H1 (cell line): Measurements from ENCODE around the gene CC2D1B. TPM values are rescaled to one million over a fixed set of nuclear protein-coding genes. Genes with fewer than 3 reads are reported as not detected.

ENCODE experiments used
- CTCF ChIA-PET: fragments of 300-600 bp; sonication (Branson Sonifier 250); formaldehyde crosslinking; loops from one replicate; lab custom pipeline; 2021; ENCODE audit not compliant: partially characterized antibody; lab: Charles Lee
- POLR2A ChIA-PET: fragments of 300-600 bp; sonication (Branson Sonifier 250); formaldehyde crosslinking; loops from one replicate; lab custom pipeline; 2021; ENCODE audit warnings: inconsistent platforms; ENCODE audit not compliant: partially characterized antibody; lab: Charles Lee
- DNase-seq, 2 experiments: peaks; one replicate each; pipeline versions ENCODE4 v3.0.0 to v3.0.0-alpha.2; 2010 to 2022; ENCODE audit warnings: low spot score in 2 of 2, low read depth in 1 of 2, mixed read lengths in 1 of 2
- FAIRE-seq: peaks from 2 replicates; lab custom pipeline; 2011; peaks lifted over from hg19 to GRCh38; lab: Jason Lieb, UNC
- H2AFZ ChIP-seq: 2 replicates; pipeline ENCODE4 v1.8.1; 2012; ENCODE audit warnings: low read length, inconsistent platforms
- H2AK5ac ChIP-seq: 2 replicates; pipeline ENCODE4 v1.6.1; 2013; ENCODE audit warnings: low read depth, low read length
- H2BK120ac ChIP-seq: replicated peaks from 2 replicates; pipeline ENCODE3; 2013; ENCODE audit warnings: low read depth, low read length, inconsistent platforms
- H2BK12ac ChIP-seq: 2 replicates; pipeline ENCODE4 v1.6.1; 2013; ENCODE audit warnings: low read depth, low read length
- H2BK15ac ChIP-seq: 2 replicates; pipeline ENCODE4 v1.6.1; 2013; ENCODE audit warnings: low read length
- H2BK20ac ChIP-seq: 2 replicates; pipeline ENCODE4 v1.6.1; 2013; ENCODE audit warnings: low read length
- H2BK5ac ChIP-seq: 2 replicates; pipeline ENCODE4 v1.6.1; 2013; ENCODE audit warnings: low read depth, low read length
- H3K14ac ChIP-seq: 2 replicates; pipeline ENCODE4 v1.6.1; 2013; ENCODE audit warnings: inconsistent platforms; ENCODE audit not compliant: insufficient read length
- H3K18ac ChIP-seq: 2 replicates; pipeline ENCODE4 v1.6.1; 2013; ENCODE audit warnings: low read length; ENCODE audit errors: extremely low read depth
- H3K23ac ChIP-seq: 2 replicates; pipeline ENCODE4 v1.6.1; 2013; ENCODE audit warnings: inconsistent platforms; ENCODE audit not compliant: insufficient read length
- H3K23me2 ChIP-seq: 2 replicates; pipeline ENCODE4 v1.6.1; 2013; ENCODE audit warnings: low read depth, low read length
- H3K27ac ChIP-seq: 2 replicates; pipeline ENCODE4 v1.6.1; 2011; ENCODE audit warnings: low read depth, low read length, inconsistent platforms
- H3K27me3 ChIP-seq, 4 experiments: replicated peaks in 1 of 4; 1 replicate in 1 of 4; 2 replicates in 3 of 4; pipeline versions ENCODE4 v1.6.1 to v1.8.1; 2011 to 2013; ENCODE audit warnings: low read length in 3 of 4, mild to moderate bottlenecking in 3 of 4, inconsistent platforms in 2 of 4, mixed read lengths in 2 of 4, moderate library complexity in 1 of 4; ENCODE audit not compliant: control insufficient read depth in 3 of 4, insufficient read depth in 3 of 4; ENCODE audit errors: extremely low read depth in 1 of 4
- H3K36me3 ChIP-seq, 4 experiments: 2 replicates each; pipeline versions ENCODE4 v1.6.1 to v1.8.1; 2011 to 2013; ENCODE audit warnings: mild to moderate bottlenecking in 4 of 4, low read length in 3 of 4, moderate library complexity in 2 of 4, control low read depth in 1 of 4, inconsistent platforms in 1 of 4; ENCODE audit not compliant: insufficient read depth in 4 of 4, control insufficient read depth in 2 of 4
- H3K4ac ChIP-seq: replicated peaks from 2 replicates; pipeline ENCODE3; 2013; ENCODE audit warnings: low read length, low read depth, mixed read lengths, inconsistent platforms; ENCODE audit not compliant: insufficient read length
- H3K4me1 ChIP-seq, 4 experiments: replicated peaks in 1 of 4; 1 replicate in 1 of 4; 2 replicates in 3 of 4; pipeline versions ENCODE4 v1.6.1 to v1.8.1; 2011 to 2013; ENCODE audit warnings: low read length in 3 of 4, inconsistent platforms in 2 of 4, mixed read lengths in 1 of 4; ENCODE audit not compliant: insufficient read depth in 4 of 4, control insufficient read depth in 3 of 4
- H3K4me2 ChIP-seq, 2 experiments: 2 replicates each; pipeline versions ENCODE4 v1.6.1 to v1.8.1; 2011 to 2013; ENCODE audit warnings: low read depth in 2 of 2, low read length in 2 of 2, control low read depth in 1 of 2, inconsistent platforms in 1 of 2, mild to moderate bottlenecking in 1 of 2; ENCODE audit not compliant: insufficient read depth in 1 of 2
- H3K4me3 ChIP-seq, 4 experiments: fragments of 200-600, 300-600 bp in 1 of 4; sonication (generic), shearing (Covaris generic), sonication (Bioruptor Twin) in 1 of 4; 2 replicates each; pipeline versions ENCODE4 v1.5.1 to v1.8.1; 2011 to 2016; ENCODE audit warnings: low read length in 4 of 4, low read depth in 3 of 4, control low read depth in 2 of 4, inconsistent platforms in 2 of 4, mild to moderate bottlenecking in 2 of 4, mixed read lengths in 1 of 4, moderate library complexity in 1 of 4; ENCODE audit not compliant: insufficient read depth in 2 of 4; ENCODE audit errors: extremely low read depth in 1 of 4
- H3K56ac ChIP-seq: replicated peaks from 2 replicates; pipeline ENCODE3; 2013; ENCODE audit warnings: low read depth, mild to moderate bottlenecking, mixed read lengths, low read length, inconsistent platforms; ENCODE audit not compliant: insufficient read length
- H3K79me1 ChIP-seq: 2 replicates; pipeline ENCODE4 v1.6.1; 2013; ENCODE audit warnings: low read depth, low read length, control low read depth
- H3K79me2 ChIP-seq, 2 experiments: 2 replicates each; pipeline versions ENCODE4 v1.6.1 to v1.8.1; 2012 to 2013; ENCODE audit warnings: low read length in 2 of 2, mild to moderate bottlenecking in 2 of 2, inconsistent platforms in 1 of 2; ENCODE audit not compliant: insufficient read depth in 2 of 2, control insufficient read depth in 1 of 2
- H3K9ac ChIP-seq, 4 experiments: replicated peaks in 1 of 4; 1 replicate in 1 of 4; 2 replicates in 3 of 4; pipeline versions ENCODE4 v1.6.1 to v1.8.1; 2011 to 2013; ENCODE audit warnings: low read depth in 3 of 4, low read length in 3 of 4, control low read depth in 2 of 4, mild to moderate bottlenecking in 2 of 4, moderate library complexity in 2 of 4, inconsistent platforms in 1 of 4; ENCODE audit errors: extremely low read depth in 1 of 4
- H3K9me3 ChIP-seq, 2 experiments: 2 replicates each; pipeline versions ENCODE4 v1.6.1 to v1.8.1; 2012 to 2013; ENCODE audit warnings: mild to moderate bottlenecking in 2 of 2, moderate library complexity in 2 of 2, control low read depth in 1 of 2, inconsistent platforms in 1 of 2, low read depth in 1 of 2, low read length in 1 of 2, mixed read lengths in 1 of 2; ENCODE audit not compliant: insufficient read depth in 2 of 2
- H4K20me1 ChIP-seq, 2 experiments: replicated peaks in 1 of 2; 2 replicates each; pipeline versions ENCODE3 to v1.8.1; 2011 to 2013; ENCODE audit warnings: inconsistent platforms in 2 of 2, low read length in 2 of 2, mild to moderate bottlenecking in 1 of 2; ENCODE audit not compliant: insufficient read depth in 2 of 2, control insufficient read depth in 1 of 2
- H4K5ac ChIP-seq: 2 replicates; pipeline ENCODE4 v1.6.1; 2013; ENCODE audit warnings: low read length, low read depth, mixed read lengths, inconsistent platforms; ENCODE audit not compliant: insufficient read length
- H4K8ac ChIP-seq: 2 replicates; pipeline ENCODE4 v1.8.0; 2013; ENCODE audit warnings: mild to moderate bottlenecking, moderate library complexity, low read length, inconsistent platforms; ENCODE audit not compliant: insufficient read depth; ENCODE audit errors: extremely low read depth
- H4K91ac ChIP-seq: replicated peaks from 2 replicates; pipeline ENCODE3; 2013; ENCODE audit warnings: low read length, mixed read lengths, inconsistent platforms; ENCODE audit not compliant: insufficient read length
- CTCF ChIP-seq, 3 experiments: IDR thresholded peaks; 1 replicate in 2 of 3; 2 replicates in 1 of 3; pipeline versions ENCODE4 v1.5.1 to v1.6.1; 2011; ENCODE audit warnings: low read length in 3 of 3, mild to moderate bottlenecking in 3 of 3, inconsistent platforms in 2 of 3, low read depth in 1 of 3, moderate library complexity in 1 of 3; ENCODE audit not compliant: insufficient read depth in 1 of 3; ENCODE audit errors: control extremely low read depth in 1 of 3
- RAD21 ChIP-seq, 2 experiments: IDR thresholded peaks in 1 of 2; conservative IDR thresholded peaks in 1 of 2; 2 replicates each; pipeline ENCODE4 v1.6.1; 2011; ENCODE audit warnings: low read depth in 2 of 2, low read length in 2 of 2, improper control_type of control experiment in 1 of 2, inconsistent platforms in 1 of 2, mild to moderate bottlenecking in 1 of 2, moderate library complexity in 1 of 2
- RBBP5 ChIP-seq: IDR thresholded peaks from 2 replicates; pipeline ENCODE4 v1.7.1; 2012; ENCODE audit warnings: low read depth, mild to moderate bottlenecking, inconsistent platforms, low read length, moderate library complexity, borderline replicate concordance
- SIX5 ChIP-seq: IDR thresholded peaks from 2 replicates; pipeline ENCODE4 v1.6.1; 2011; ENCODE audit warnings: mild to moderate bottlenecking, low read depth, low read length
- WGBS, 2 experiments: shearing (Covaris generic) in 1 of 2; methylation state at CpG; one replicate each; pipeline versions ENCODE4 v1.1.6 to v1.1.7; 2013 to 2015; ENCODE audit warnings: low lambda C conversion rate in 2 of 2, mixed read lengths in 2 of 2, inconsistent platforms in 1 of 2, low coverage in 1 of 2, missing lambda C conversion rate in 1 of 2; ENCODE audit not compliant: insufficient replicate concordance in 2 of 2, insufficient coverage in 1 of 2, insufficient read length in 1 of 2; ENCODE audit errors: extremely low coverage in 1 of 2, missing lambda C conversion rate in 1 of 2; 5-methylcytosine and 5-hydroxymethylcytosine counted together
- polyA plus RNA-seq, 7 experiments: library from polyadenylated mRNA; depleted of rRNA in 3 of 7; stranded (reverse) in 5 of 7; unstranded in 2 of 7; fragments of >200 nt in 5 of 7; fragments of 200-250 nt in 2 of 7; gene quantifications; 1 replicate in 5 of 7; 2 replicates in 1 of 7; 4 replicates in 1 of 7; pipeline versions ENCODE4 v1.2.1 to v1.2.3, GENCODE V29; 2011 to 2013; ENCODE audit warnings: missing spikeins in 2 of 7, mixed read lengths in 2 of 7
- total RNA-seq: library from RNA; stranded (reverse); fragmentation: NEBNext Ultra II Directional; extraction: Animal tissue kit (Norgen Biotek cat#: 25700); gene quantifications from 2 replicates; pipeline ENCODE4 v1.2.1, GENCODE V29; 2021

The CC2D1B gene
- total and polyA plus RNA-seq, 2 of the 8 experiments (the other 6 are each of a cell fraction or from before 2014, with no cell fraction given), result 7.4 to 13.1 TPM

GRCh38 chr1:52359676-52360594 is 6.1 kb downstream of the CC2D1B start:
- 94% methylated on average over 24 of the region's 24 CpGs; no CpG with 5 or more reads in 1 of the 2 experiments for WGBS, 2 experiments

More at GRCh38 chr1:52359676-52360594, 6.1 kb downstream of the CC2D1B start:
- H3K36me3 ChIP-seq, result peaks cover 20 to 71% (median 58%) of the 10 kb centered on the region in 4 experiments; a peak in 6 of 8 replicates
- CTCF ChIA-PET, result interaction anchor here (0.6 to 2.0 kb wide), 5 partner anchors 9 to 1437 kb away, joined by 3 to 9 read pairs (median 4); no protein-coding TSS in a partner anchor
- no peak overlapping the region for H3K4ac ChIP-seq
- peaks cover 9% of the 10 kb centered on the region; the same call in 1 of the 2 replicates for H3K79me1 ChIP-seq
- FAIRE-seq (no peak), DNase-seq (no peak)
- H3K27ac ChIP-seq, result no peak overlapping the region
- POLR2A ChIA-PET, result interaction anchor here (0.6 to 2.4 kb wide), 6 partner anchors 8 to 315 kb away, joined by 3 to 9 read pairs (median 3); no protein-coding TSS in a partner anchor
- H2BK12ac ChIP-seq, result no peak overlapping the region
- no peak overlapping the region for H4K91ac ChIP-seq
- H3K14ac ChIP-seq, result no peak overlapping the region
- H2AFZ ChIP-seq, result no peak overlapping the region
- no peak overlapping the region for H2AK5ac ChIP-seq
- no peak overlapping the region for H3K18ac ChIP-seq
- no peaks in the 10 kb centered on the region for H3K27me3 ChIP-seq
- TF ChIP-seq SIX5, result no peak
- TF ChIP-seq CTCF (IDR thresholded peaks at IDR 0.05; ENCODE audit: control extremely low read depth in 1 of 3, insufficient read depth in 1 of 3, low read depth in 1 of 3, low read length in 3 of 3), result peak; percentile 4 to 16 (median 13); a peak in 3 of 4 replicates
- TF ChIP-seq RAD21 (IDR thresholded peaks at IDR 0.05 in 1 of 2, conservative IDR thresholded peaks at IDR 0.05 in 1 of 2; ENCODE audit: low read depth in 2 of 2, low read length in 2 of 2), result peak in 1 of 2 experiments; percentile 20; a peak in 1 of 4 replicates
- no peak for TF ChIP-seq RBBP5
- no peak overlapping the region for H4K5ac ChIP-seq
- H2BK15ac ChIP-seq, result no peak overlapping the region
- no peaks in the 10 kb centered on the region for H3K9me3 ChIP-seq
- peaks cover 0 to 5% (median 2%) of the 10 kb centered on the region in 4 experiments; a peak in 5 of 7 replicates for H3K4me1 ChIP-seq
- H2BK5ac ChIP-seq, result no peak overlapping the region
- no peak overlapping the region for H3K4me3 ChIP-seq
- H3K4me2 ChIP-seq, result no peak overlapping the region
- peaks cover 3 to 11% of the 10 kb centered on the region in 2 experiments for H4K20me1 ChIP-seq
- H2BK20ac ChIP-seq, result no peak overlapping the region
- H3K79me2 ChIP-seq, result peaks cover 0 to 4% of the 10 kb centered on the region in 2 experiments; a peak in 1 of 4 replicates
- H3K23me2 ChIP-seq, result peaks cover 1% of the 10 kb centered on the region
- H3K23ac ChIP-seq, result no peak overlapping the region
- no peak overlapping the region for H2BK120ac ChIP-seq
- H3K56ac ChIP-seq, result no peak overlapping the region
- no peak overlapping the region for H4K8ac ChIP-seq
- H3K9ac ChIP-seq, result no peak overlapping the region
